SU-DHL-6 (cell line): ENCODE measurements around the gene TSPAN33.
A peak's percentile ranks its signal among the peaks of the same experiment; 100 is the strongest.
"Not testable (repeated sequence)": the region's sequence is repeated elsewhere in the genome, so short reads cannot be mapped to it uniquely, and the experiment has no call there.

Source experiments
- H2AFZ ChIP-seq: fragments of 200-600 bp; sonication (generic); 2 replicates; pipeline ENCODE4 v1.6.1; 2014; ENCODE audit warnings: low read depth, mild to moderate bottlenecking, moderate library complexity, mixed read lengths, antibody characterized with exemption, low read length; ENCODE audit not compliant: severe bottlenecking
- H3F3A ChIP-seq: fragments of 200-600 bp; shearing (Covaris generic); 2 replicates; pipeline ENCODE4 v1.6.0; 2016; ENCODE audit warnings: antibody characterized with exemption, mild to moderate bottlenecking; ENCODE audit not compliant: insufficient read depth
- H3K27ac ChIP-seq: fragments of 200-600 bp; sonication (generic); 2 replicates; pipeline ENCODE4 v1.5.1; 2016; ENCODE audit warnings: low read depth, mild to moderate bottlenecking, low read length, moderate library complexity, mixed read lengths
- H3K27me3 ChIP-seq: fragments of 200-600 bp; sonication (generic), shearing (Covaris generic); 2 replicates; pipeline ENCODE4 v1.6.0; 2014; ENCODE audit warnings: mild to moderate bottlenecking, low read length
- H3K36me3 ChIP-seq: fragments of 200-600 bp; sonication (generic); 2 replicates; pipeline ENCODE4 v1.6.1; 2014; ENCODE audit warnings: mild to moderate bottlenecking, low read length, mixed read lengths
- H3K4me2 ChIP-seq: fragments of 300-600, 200-600 bp; shearing (Covaris generic), sonication (generic); 2 replicates; pipeline ENCODE4 v1.6.0; 2014; ENCODE audit warnings: low read length, low read depth, mild to moderate bottlenecking; ENCODE audit not compliant: poor library complexity, severe bottlenecking
- H3K4me3 ChIP-seq: fragments of 200-600 bp; sonication (generic); 2 replicates; pipeline ENCODE4 v1.5.1; 2014; ENCODE audit warnings: antibody characterized with exemption, low read length, mild to moderate bottlenecking, mixed read lengths; ENCODE audit not compliant: insufficient read depth, poor library complexity, severe bottlenecking
- H3K79me2 ChIP-seq: fragments of 200-600 bp; sonication (generic); 2 replicates; pipeline ENCODE4 v1.6.1; 2014; ENCODE audit warnings: mild to moderate bottlenecking, low read length, moderate library complexity; ENCODE audit not compliant: insufficient read depth
- H3K9ac ChIP-seq: fragments of 200-600 bp; sonication (generic); 2 replicates; pipeline ENCODE4 v1.7.0; 2014; ENCODE audit warnings: mild to moderate bottlenecking, low read length
- H3K9me2 ChIP-seq: fragments of 200-600 bp; sonication (generic); replicated peaks from 2 replicates; pipeline ENCODE4 v1.6.1; 2014; ENCODE audit warnings: low read length; ENCODE audit not compliant: insufficient read depth
- H3K9me3 ChIP-seq: fragments of 200-600 bp; sonication (generic); 2 replicates; pipeline ENCODE4 v1.6.1; 2014; ENCODE audit warnings: low read length, mixed read lengths; ENCODE audit not compliant: insufficient read depth
- H4K20me1 ChIP-seq: fragments of 200-600 bp; sonication (generic); 2 replicates; pipeline ENCODE4 v1.6.1; 2014; ENCODE audit warnings: low read depth, mild to moderate bottlenecking, antibody characterized with exemption, low read length, moderate library complexity, mixed read lengths
- CTCF ChIP-seq: fragments of 200-600 bp; sonication (generic); IDR thresholded peaks from one replicate; pipeline ENCODE4 v1.5.1; 2017; ENCODE audit warnings: antibody characterized with exemption, mild to moderate bottlenecking, low read length, moderate library complexity; ENCODE audit not compliant: insufficient read depth, poor library complexity, severe bottlenecking
- EZH2phosphoT487 ChIP-seq: fragments of 200-600 bp; sonication (generic), shearing (Covaris generic); conservative IDR thresholded peaks from 2 replicates; pipeline ENCODE4 v1.6.1; 2018; ENCODE audit warnings: mild to moderate bottlenecking, antibody characterized with exemption, low read length, moderate library complexity, mixed read lengths

Gene TSPAN33

GRCh38 chr7:129210989-129211312 lies 66.4 kb downstream of the TSPAN33 start:
- no peak overlapping the region for H3K9ac ChIP-seq
- H3K4me2 ChIP-seq: no peak overlapping the region
- H3F3A ChIP-seq: no peaks in the 10 kb centered on the region
- H4K20me1 ChIP-seq: no peaks in the 10 kb centered on the region
- no peak overlapping the region for H3K27ac ChIP-seq
- peak overlapping the region; percentile 56 for H2AFZ ChIP-seq
- no peaks in the 10 kb centered on the region for H3K9me3 ChIP-seq
- H3K79me2 ChIP-seq: no peaks in the 10 kb centered on the region
- no peaks in the 10 kb centered on the region for H3K27me3 ChIP-seq
- TF ChIP-seq EZH2phosphoT487 (no peak), CTCF (no peak)
- H3K9me2 ChIP-seq: no peaks in the 10 kb centered on the region
- no peaks in the 10 kb centered on the region for H3K36me3 ChIP-seq
- no peak overlapping the region for H3K4me3 ChIP-seq

- Histone ChIP-seq H3K9ac (no peak overlapping the region), H4K20me1 (no peaks in the 10 kb centered on the region), H3K79me2 (no peaks in the 10 kb centered on the region), H3K36me3 (no peaks in the 10 kb centered on the region), H3K4me2 (no peak overlapping the region), H2AFZ (peak overlapping the region; percentile 56), H3F3A (no peaks in the 10 kb centered on the region), H3K9me2 (no peaks in the 10 kb centered on the region), H3K27ac (no peak overlapping the region), H3K9me3 (no peaks in the 10 kb centered on the region), H3K27me3 (no peaks in the 10 kb centered on the region), H3K4me3 (no peak overlapping the region)
- TF ChIP-seq EZH2phosphoT487: no peak
- TF ChIP-seq CTCF: no peak
Measured at GRCh38 chr7:129212126-129212525, 67.6 kb downstream of the TSPAN33 start.

GRCh38 chr7:129212596-129212995 lies 68.1 kb downstream of the TSPAN33 start:
- Histone ChIP-seq H3K4me2 (no peak overlapping the region), H2AFZ (no peak overlapping the region), H3K36me3 (no peaks in the 10 kb centered on the region), H4K20me1 (no peaks in the 10 kb centered on the region), H3F3A (no peaks in the 10 kb centered on the region), H3K27me3 (no peaks in the 10 kb centered on the region), H3K9me3 (no peaks in the 10 kb centered on the region), H3K4me3 (no peak overlapping the region), H3K79me2 (no peaks in the 10 kb centered on the region), H3K27ac (no peak overlapping the region), H3K9me2 (no peaks in the 10 kb centered on the region), H3K9ac (no peak overlapping the region)
- TF ChIP-seq CTCF: no peak
- no peak for TF ChIP-seq EZH2phosphoT487

- Histone ChIP-seq H2AFZ (no peak overlapping the region), H3K27me3 (no peaks in the 10 kb centered on the region), H3K36me3 (no peaks in the 10 kb centered on the region), H3K9me3 (no peaks in the 10 kb centered on the region), H3K4me2 (no peak overlapping the region), H3K9ac (no peak overlapping the region), H3K4me3 (no peak overlapping the region), H3K27ac (no peak overlapping the region), H3K79me2 (no peaks in the 10 kb centered on the region), H3K9me2 (no peaks in the 10 kb centered on the region), H4K20me1 (no peaks in the 10 kb centered on the region), H3F3A (no peaks in the 10 kb centered on the region)
- TF ChIP-seq CTCF (peak; percentile 13), EZH2phosphoT487 (no peak)
Measured at GRCh38 chr7:129213828-129214227, 69.3 kb downstream of the TSPAN33 start.

DNA sequence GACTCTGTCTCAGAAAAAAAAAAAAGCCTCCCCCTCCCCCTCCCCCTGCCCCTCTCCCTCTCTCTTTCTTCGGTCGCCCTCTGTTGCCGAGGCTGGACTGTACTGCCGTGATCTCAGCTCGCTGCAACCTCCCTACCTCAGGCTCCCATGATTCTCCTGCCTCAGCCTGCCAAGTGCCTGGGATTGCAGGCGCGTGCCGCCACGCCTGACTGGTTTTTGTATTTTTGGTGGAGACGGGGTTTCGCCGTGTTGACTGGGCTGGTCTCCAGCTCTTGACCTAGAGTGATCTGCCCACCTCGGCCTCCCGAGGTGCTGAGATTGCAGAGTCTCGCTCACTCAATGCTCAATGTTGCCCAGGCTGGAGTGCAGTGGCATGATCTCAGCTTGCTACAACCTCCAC lies 71.2 kb downstream of the TSPAN33 start:
- not testable (repeated sequence) for H3K79me2 ChIP-seq, H3K36me3 ChIP-seq, H3K27ac ChIP-seq, H3K27me3 ChIP-seq, H3K4me3 ChIP-seq, H4K20me1 ChIP-seq, H3K9me3 ChIP-seq, H3F3A ChIP-seq, H3K9ac ChIP-seq, H3K4me2 ChIP-seq, H3K9me2 ChIP-seq, H2AFZ ChIP-seq
